ENCODE results near the gene CKS1B. TPM values are rescaled to one million over a fixed set of nuclear protein-coding genes. Genes with fewer than 3 reads are reported as not detected.

The CKS1B gene
- total RNA-seq, 1 donor from 2014 or later = 104 TPM

GRCh38 chr1:155024315-155024714 is 49.8 kb downstream of the CKS1B start:
- intact Hi-C loops (cut with micrococcal nuclease) = no loop called here

DNA sequence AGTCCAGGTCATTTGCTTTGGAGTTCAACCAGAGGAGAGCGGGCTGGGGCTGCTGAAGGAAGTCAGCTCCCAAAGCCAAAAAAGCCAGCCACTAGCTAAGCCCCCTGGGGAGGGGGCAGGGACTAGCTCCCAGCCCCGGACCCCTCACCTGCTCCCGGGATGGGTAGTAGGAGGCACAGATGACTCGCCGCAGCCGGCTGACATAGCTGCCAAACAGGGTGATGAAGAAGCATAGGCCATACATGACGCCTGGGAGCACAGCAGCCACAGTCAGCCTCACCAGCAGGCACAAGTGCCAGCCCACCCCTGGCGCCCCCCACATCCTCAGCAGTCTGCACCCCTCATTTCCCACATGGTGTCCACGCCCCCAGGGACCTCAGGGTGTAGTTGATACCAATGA is 51.7 kb downstream of the CKS1B start:
- intact Hi-C loops (cut with micrococcal nuclease) = no loop called here

GRCh38 chr1:155026588-155026987 is 52.1 kb downstream of the CKS1B start:
- intact Hi-C loops (cut with micrococcal nuclease) = no loop called here

Other genes with a start within 250 kb of the CKS1B start
- 0.07 and 0.27 TPM in 2 replicates for gene KCNN3, start 104.4 kb upstream of the CKS1B start, total RNA-seq
- gene PMVK, start 38.0 kb upstream of the CKS1B start, total RNA-seq = 35.1 and 35.3 TPM in 2 replicates
- gene PBXIP1, start 18.6 kb upstream of the CKS1B start, total RNA-seq = 119 and 120 TPM in 2 replicates
- gene PYGO2, start 12.9 kb upstream of the CKS1B start, total RNA-seq = 45.6 and 47.0 TPM in 2 replicates
- gene SHC1, start 3.9 kb upstream of the CKS1B start, total RNA-seq = 81.1 and 86.2 TPM in 2 replicates
- gene FLAD1, start 8.7 kb downstream of the CKS1B start, total RNA-seq = 55.8 and 56.9 TPM in 2 replicates
- 0.93 and 0.98 TPM in 2 replicates for gene LENEP, start 18.9 kb downstream of the CKS1B start, total RNA-seq
- 158 and 173 TPM in 2 replicates for gene ZBTB7B, start 28.1 kb downstream of the CKS1B start, total RNA-seq
- 0.15 and 0.29 TPM in 2 replicates for gene DCST2, start 59.1 kb downstream of the CKS1B start, total RNA-seq
- not detected in 2 replicates for gene DCST1, start 59.1 kb downstream of the CKS1B start, total RNA-seq
- 51.6 and 53.2 TPM in 2 replicates for gene ADAM15, start 76.6 kb downstream of the CKS1B start, total RNA-seq
- 5.9 and 6.6 TPM in 2 replicates for gene EFNA4, start 89.1 kb downstream of the CKS1B start, total RNA-seq
- 0.90 and 2.3 TPM in 2 replicates for gene EFNA3, start 104.2 kb downstream of the CKS1B start, total RNA-seq
- gene EFNA1, start 153.2 kb downstream of the CKS1B start, total RNA-seq = not detected in 2 replicates
- 27.9 and 32.5 TPM in 2 replicates for gene SLC50A1, start 161.2 kb downstream of the CKS1B start, total RNA-seq
- 35.7 and 38.4 TPM in 2 replicates for gene DPM3, start 165.8 kb downstream of the CKS1B start, total RNA-seq
- 224 and 225 TPM in 2 replicates for gene KRTCAP2, start 198.6 kb downstream of the CKS1B start, total RNA-seq
- gene TRIM46, start 199.2 kb downstream of the CKS1B start, total RNA-seq = 19.8 and 20.1 TPM in 2 replicates
- 19.7 and 20.6 TPM in 2 replicates for gene THBS3, start 233.2 kb downstream of the CKS1B start, total RNA-seq
- 40.2 and 43.5 TPM in 2 replicates for gene MTX1, start 234.0 kb downstream of the CKS1B start, total RNA-seq

All from T-helper 1 cell treated with Interleukin-12 subunit alpha and Interleukin-12 subunit beta and Interleukin-4 antibody, amounts not matched to agents 30 ng/mL and 1 ng/mL, for 36 hours (primary cell).